ENCODE results near the gene NPAS3.

The NPAS3 gene

GRCh38 chr14:33689680-33690079 is 751.0 kb downstream of the NPAS3 start:
- no peak overlapping the region for H3K4me3 ChIP-seq (replicated peaks; ENCODE audit: insufficient read depth, low read length)
- H3K27me3 ChIP-seq (ENCODE audit: insufficient read depth, poor library complexity, severe bottlenecking), result no peaks in the 10 kb centered on the region
- no peak for DNase-seq (ENCODE audit: low read depth in 1 of 2, low spot score in 1 of 2)
- TF ChIP-seq CTCF (IDR thresholded peaks at IDR 0.05; ENCODE audit: insufficient read depth, low read length) (no peak), REST (IDR thresholded peaks at IDR 0.05; ENCODE audit: insufficient replicate concordance, low read depth) (no peak), GABPA (IDR thresholded peaks at IDR 0.05; ENCODE audit: low read depth) (no peak), SPI1 (IDR thresholded peaks at IDR 0.05; ENCODE audit: borderline replicate concordance, low read depth) (no peak), POLR2AphosphoS5 (IDR thresholded peaks at IDR 0.05; ENCODE audit: low read depth) (no peak)
- H3K27ac ChIP-seq (replicated peaks), result no peak overlapping the region

- Histone ChIP-seq H3K27me3 (ENCODE audit: insufficient read depth, poor library complexity, severe bottlenecking) (no peaks in the 10 kb centered on the region), H3K27ac (replicated peaks) (no peak overlapping the region), H3K4me3 (replicated peaks; ENCODE audit: insufficient read depth, low read length) (no peak overlapping the region)
- DNase-seq (ENCODE audit: low read depth in 1 of 2, low spot score in 1 of 2), result no peak
- TF ChIP-seq CTCF (IDR thresholded peaks at IDR 0.05; ENCODE audit: insufficient read depth, low read length) (no peak), SPI1 (IDR thresholded peaks at IDR 0.05; ENCODE audit: borderline replicate concordance, low read depth) (no peak), REST (IDR thresholded peaks at IDR 0.05; ENCODE audit: insufficient replicate concordance, low read depth) (no peak)
Measured at GRCh38 chr14:33691907-33692306, 753.2 kb downstream of the NPAS3 start.

GRCh38 chr14:33692762-33693161 is 754.1 kb downstream of the NPAS3 start:
- DNase-seq (ENCODE audit: low read depth in 1 of 2, low spot score in 1 of 2), result no peak
- no peak overlapping the region for H3K4me3 ChIP-seq (replicated peaks; ENCODE audit: insufficient read depth, low read length)
- TF ChIP-seq POLR2AphosphoS5 (IDR thresholded peaks at IDR 0.05; ENCODE audit: low read depth), result no peak
- TF ChIP-seq CTCF (IDR thresholded peaks at IDR 0.05; ENCODE audit: insufficient read depth, low read length), result no peak
- TF ChIP-seq SPI1 (IDR thresholded peaks at IDR 0.05; ENCODE audit: borderline replicate concordance, low read depth), result no peak
- TF ChIP-seq GABPA (IDR thresholded peaks at IDR 0.05; ENCODE audit: low read depth), result no peak
- no peak for TF ChIP-seq REST (IDR thresholded peaks at IDR 0.05; ENCODE audit: insufficient replicate concordance, low read depth)
- no peak overlapping the region for H3K27ac ChIP-seq (replicated peaks)
- H3K27me3 ChIP-seq (ENCODE audit: insufficient read depth, poor library complexity, severe bottlenecking), result no peaks in the 10 kb centered on the region

All from HL-60 (cell line).